NCI-H2081 (cell line): Measurements from ENCODE around the gene PTPRR.
"Not testable (repeated sequence)": the region's sequence is repeated elsewhere in the genome, so short reads cannot be mapped to it uniquely, and the experiment has no call there.

Experiments
- DNase-seq, 2 experiments: peaks; one replicate each; lab custom pipeline; 2025; lab: John Stamatoyannopoulos, UW

The PTPRR gene

GRCh38 chr12:70747445-70748260 is 172.9 kb downstream of the PTPRR start:
- DNase-seq, result no peak

DNA sequence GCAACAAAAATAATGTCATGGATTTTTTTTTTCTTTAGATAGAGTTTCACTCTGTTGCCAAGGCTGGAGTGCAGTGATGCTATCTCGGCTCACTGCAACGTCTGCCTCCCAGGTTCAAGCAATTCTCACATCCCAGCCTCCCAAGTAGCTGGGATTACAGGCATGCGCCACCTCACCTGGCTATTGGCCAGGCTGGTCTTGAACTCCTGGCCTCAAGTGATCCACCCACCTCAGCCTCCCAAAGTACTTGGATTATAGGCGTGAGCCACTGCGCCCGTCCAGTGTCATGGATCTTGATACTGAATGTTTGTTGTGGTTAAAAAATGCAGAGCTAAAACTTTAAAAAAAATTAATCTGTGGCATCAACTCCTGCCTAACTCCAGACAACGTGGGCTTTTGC is 175.5 kb downstream of the PTPRR start:
- no peak for DNase-seq

DNA sequence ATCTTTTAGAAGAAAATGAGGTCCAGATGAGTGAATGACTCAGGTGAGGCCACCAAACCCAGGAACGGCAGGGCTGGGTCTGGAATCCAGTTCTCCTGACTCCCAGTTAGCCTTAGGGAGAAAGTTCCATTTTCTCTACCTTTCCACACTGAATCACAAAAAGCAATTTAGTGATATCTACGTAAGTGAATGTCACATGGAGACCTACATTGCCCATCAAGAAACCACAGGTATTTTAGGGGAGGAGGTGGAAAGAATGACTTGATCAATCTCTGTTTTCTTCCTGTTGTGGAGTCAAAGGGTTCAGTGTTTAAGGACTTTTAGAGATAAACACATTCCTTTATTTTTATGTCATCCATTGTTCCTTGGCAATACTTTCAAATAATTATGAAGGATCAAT is 176.4 kb downstream of the PTPRR start:
- DNase-seq, result no peak

DNA sequence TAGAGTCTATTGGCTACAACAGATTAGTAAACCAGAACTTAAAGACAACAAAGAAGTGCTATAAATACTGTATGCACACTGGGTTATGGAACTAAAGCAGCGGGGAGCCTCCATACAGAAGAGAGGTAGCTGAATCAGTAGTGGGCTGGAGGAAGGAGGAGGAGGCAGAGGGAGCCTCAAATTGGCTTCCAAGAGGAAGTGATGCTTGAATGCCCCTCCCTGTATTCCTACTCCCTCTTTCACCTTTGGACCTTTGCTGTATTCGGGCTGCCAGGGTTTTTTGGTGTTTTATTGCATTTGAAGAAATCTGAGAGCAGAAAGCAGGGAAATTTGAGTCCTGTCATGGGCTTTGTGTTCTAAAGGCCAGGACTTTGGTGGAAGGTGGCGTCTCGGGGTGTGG is 179.3 kb downstream of the PTPRR start:
- DNase-seq, result no peak

DNA sequence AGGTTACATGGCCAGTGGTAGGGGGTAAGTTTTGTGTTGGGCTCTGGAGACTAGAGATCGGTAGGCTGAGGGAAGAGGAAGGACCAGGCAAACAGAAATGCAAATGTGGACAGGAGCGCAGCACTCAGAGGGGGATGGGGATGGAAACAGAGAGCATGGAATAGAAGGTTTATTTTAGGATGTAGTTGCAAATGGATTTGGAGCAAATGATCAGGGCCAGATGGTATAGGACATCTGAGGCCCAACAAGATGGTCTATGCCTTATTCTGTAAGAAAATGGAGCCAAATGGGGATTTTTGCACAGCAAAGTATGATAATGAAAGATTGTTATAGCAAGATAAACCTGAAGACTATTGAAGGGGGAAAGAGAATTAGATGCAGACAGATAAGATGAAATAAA is 180.8 kb downstream of the PTPRR start:
- no peak for DNase-seq

DNA sequence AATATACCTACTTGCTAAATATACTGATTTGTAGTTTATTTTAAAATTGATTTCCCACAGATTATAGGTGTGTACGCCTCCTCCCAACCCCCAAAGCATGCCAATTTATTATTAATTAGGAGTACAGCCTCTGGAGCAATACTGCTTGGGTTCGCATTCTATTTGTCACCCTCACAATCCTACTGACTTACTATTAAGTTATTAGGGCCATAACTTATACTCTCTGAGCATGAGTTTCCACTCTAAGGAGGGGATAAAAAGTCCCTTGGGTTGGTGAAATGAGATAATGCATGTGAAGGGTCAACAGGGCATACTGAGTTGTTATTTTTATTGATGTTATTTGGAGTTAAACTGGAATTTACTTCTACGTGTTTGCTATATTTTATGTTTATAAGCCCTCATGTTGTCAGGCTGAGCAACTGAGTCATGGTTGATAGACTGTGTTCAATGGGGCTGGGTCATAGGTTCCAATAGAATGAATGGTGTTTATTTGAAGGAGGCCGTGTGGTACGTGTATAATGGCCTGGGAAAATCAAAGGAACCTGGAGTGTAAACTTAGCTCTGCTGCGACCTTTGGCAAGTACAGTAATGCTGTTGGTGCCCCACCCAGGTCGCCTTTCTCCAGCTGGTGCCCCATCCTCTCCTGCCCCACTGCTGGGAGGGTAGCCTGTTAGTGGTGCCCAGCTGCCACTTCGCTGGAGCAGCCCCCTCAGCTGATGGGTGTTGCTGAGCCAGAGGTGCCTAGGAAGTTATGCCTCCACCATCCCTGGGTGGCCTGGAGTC is 184.0 kb downstream of the PTPRR start:
- DNase-seq, result no peak

GRCh38 chr12:70735197-70735596 is 185.3 kb downstream of the PTPRR start:
- not testable (repeated sequence) for DNase-seq

GRCh38 chr12:70733385-70733784 is 187.2 kb downstream of the PTPRR start:
- peak; percentile 67 to 72 for DNase-seq

- peak; percentile 29 to 64 for DNase-seq
These were observed 188.3 kb downstream of the PTPRR start for GRCh38 chr12:70732287-70732686.

- DNase-seq, result no peak
These were observed 189.8 kb downstream of the PTPRR start for GRCh38 chr12:70730675-70731180.

GRCh38 chr12:70724444-70724843 is 196.1 kb downstream of the PTPRR start:
- DNase-seq, result no peak

GRCh38 chr12:70722584-70723343 is 197.8 kb downstream of the PTPRR start:
- DNase-seq, result no peak

DNA sequence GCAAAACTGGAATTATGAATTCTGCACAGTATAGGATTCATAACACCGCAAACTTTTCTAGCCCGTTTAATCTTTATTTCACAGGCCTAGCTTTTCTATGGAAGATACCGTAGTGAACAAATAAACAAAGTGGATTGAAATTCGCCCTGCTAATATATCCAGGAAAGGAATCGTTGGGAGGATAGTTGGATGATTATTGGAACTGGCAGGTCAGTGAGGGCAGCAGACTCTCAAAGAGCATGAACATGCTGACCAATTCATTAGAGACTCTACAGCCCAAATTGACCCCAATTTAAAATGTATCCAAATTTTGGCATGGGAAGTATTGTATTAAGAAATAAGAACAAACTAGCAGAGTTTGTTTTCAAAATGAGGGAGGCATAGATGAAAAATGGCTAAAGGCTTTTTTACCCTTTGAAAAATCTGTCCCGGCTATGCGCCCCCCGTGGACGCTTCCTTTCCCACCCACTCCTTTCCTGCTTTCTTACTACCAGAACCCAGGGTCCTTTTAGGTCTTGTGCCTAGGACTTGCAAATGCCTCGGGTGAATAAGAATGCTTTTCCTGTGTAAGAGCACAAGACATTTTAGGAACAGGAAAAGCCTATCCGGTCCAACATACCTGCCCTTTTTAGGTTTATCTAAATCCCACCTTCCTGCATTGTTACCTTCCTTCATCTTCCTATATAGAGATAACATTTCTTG is 198.7 kb downstream of the PTPRR start:
- DNase-seq, result no peak

DNA sequence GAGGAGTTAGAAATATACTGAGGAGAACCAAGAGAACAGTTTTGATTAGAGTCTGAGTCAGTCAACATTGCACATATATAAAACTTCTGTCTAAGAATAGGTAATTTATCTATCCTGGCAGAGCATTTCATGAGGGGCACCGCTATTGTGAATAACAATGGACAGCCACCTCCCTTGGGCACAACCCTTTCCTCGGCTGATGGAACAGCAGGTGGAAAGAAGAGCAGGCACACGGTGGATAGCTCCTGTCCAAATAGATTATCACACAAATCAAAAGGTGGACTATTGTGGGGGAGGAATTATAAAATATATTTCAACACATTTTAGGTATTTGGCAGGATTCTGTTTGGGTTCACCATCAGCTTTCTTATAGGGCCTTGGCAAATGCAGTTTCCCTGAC is 199.3 kb downstream of the PTPRR start:
- no peak for DNase-seq

DNA sequence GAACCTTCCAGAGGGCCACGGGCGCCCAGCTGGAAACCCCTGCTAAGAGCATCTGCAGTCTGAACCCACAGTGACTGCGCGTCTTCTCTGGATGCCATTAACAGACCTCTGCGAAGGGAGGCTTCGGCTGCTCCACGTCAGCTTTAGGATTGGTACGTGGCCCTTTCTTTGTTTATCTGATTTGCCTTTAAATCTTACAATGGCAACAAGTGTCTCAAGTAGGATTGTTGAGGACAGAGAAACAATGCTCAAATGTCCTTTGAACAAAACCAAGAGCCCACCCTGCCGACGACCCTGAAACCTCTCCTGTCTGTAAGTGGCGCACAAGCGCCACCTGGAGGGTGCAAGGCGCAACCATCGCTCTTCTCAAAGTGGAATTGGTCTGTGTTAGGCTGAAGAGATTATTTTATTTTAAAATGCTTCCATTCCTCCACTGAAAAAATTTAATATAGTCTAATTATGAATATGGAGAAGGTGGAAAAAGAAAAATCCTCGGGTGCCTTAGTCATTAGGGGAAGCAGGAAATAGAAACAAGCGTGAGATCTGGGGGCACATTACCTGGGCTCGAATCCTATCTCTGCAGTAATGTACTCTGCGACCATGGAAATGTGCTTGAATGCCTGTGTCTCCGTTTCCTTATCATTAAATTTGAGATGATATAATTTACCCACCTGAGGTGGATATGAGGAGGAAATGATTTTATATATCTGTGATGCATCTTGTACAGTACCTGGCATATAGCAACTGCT is 200.7 kb downstream of the PTPRR start:
- peak; percentile 41 to 44 for DNase-seq

DNA sequence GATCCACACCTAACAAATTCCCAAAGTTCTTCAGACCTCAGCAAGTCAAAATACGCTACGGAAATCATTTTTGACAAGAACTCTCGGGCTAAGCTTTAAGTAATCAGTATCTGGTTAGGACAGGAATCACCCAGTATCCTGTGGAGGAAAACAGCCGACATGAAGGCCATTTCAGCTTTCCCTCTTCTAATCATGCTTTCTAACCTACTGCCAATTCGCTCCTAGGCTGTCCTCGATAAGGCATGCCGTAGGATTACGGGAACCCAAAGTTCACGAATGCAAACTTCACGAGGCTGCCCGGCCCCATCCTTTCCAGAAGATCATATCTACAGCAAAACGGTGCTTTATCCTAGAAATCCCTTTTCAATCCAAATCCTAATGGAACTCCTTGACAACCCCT is 201.5 kb downstream of the PTPRR start:
- no peak for DNase-seq

DNA sequence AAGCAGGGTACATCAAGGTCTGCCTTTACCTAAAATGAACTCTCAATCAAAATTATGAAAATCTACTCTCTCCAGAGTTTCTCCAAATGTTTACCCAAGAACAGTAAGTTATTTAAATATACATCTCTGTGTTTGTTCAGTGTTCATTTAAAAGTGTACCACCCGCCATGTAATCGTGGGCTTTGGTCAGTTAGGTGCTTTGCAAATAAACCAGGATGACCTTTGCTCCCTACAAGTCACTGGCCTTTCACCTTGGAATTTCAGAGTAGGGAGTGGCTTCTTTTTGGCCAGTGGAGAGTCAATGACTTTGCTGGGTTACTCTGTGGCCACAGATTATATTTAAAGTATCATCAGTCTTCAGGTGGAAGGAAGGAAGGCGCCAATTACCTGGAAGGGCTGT is 208.7 kb downstream of the PTPRR start:
- DNase-seq, result no peak

- DNase-seq, result no peak
These were observed 211.5 kb downstream of the PTPRR start for GRCh38 chr12:70709022-70709421.

GRCh38 chr12:70706611-70707010 is 213.9 kb downstream of the PTPRR start:
- no peak for DNase-seq

- DNase-seq, result no peak
These were observed 222.2 kb downstream of the PTPRR start for GRCh38 chr12:70698345-70698744.
